Mucosa of descending colon (tissue), 3 donors: ENCODE results near the gene SACS. TPM values are rescaled to one million over a fixed set of nuclear protein-coding genes. Genes with fewer than 3 reads are reported as not detected.

ENCODE experiments used
- ATAC-seq: fragments of 200-7000 bp; cut with Tn5 transposase; one replicate; pipeline ENCODE4 v1.9.1; 2020; ENCODE audit warnings: mild to moderate bottlenecking, moderate library complexity
- DNase-seq, 3 donors: peaks; one replicate each; pipeline ENCODE4 v3.0.0-alpha.2; 2020
- H3K36me3 ChIP-seq: fragments of 200-600 bp; one replicate; pipeline ENCODE4 v1.8.0; 2021; ENCODE audit warnings: low read depth, mild to moderate bottlenecking
- H3K4me1 ChIP-seq: fragments of 200-600 bp; one replicate; pipeline ENCODE4 v1.8.0; 2021; ENCODE audit warnings: low read depth, mild to moderate bottlenecking
- H3K4me3 ChIP-seq: fragments of 200-600 bp; one replicate; pipeline ENCODE4 v1.8.0; 2021; ENCODE audit warnings: mild to moderate bottlenecking
- H3K9me3 ChIP-seq: fragments of 200-600 bp; one replicate; pipeline ENCODE4 v1.8.0; 2021; ENCODE audit warnings: mild to moderate bottlenecking
- intact Hi-C, 2 donors: fragments of 100-400 bp; cut with DNase I in 1 of 2; cut with micrococcal nuclease in 1 of 2; formaldehyde crosslinking; loops; one replicate each; pipeline versions ENCODE4 v1.11.0 to v1.11.1; 2022; cut with DNase I, micrococcal nuclease
- total RNA-seq, 3 donors: library from RNA; stranded (reverse); fragmentation: NEBNext Ultra II Directional in 2 of 3; extraction: Animal tissue kit (Norgen Biotek cat#: 25700) in 2 of 3; gene quantifications; one replicate each; pipeline versions ENCODE4 v1.2.1 to v1.2.4, GENCODE V29; 2021 to 2023
- TF ChIP-seq, protein P1 (sequence below): fragments of 200-600 bp; IDR thresholded peaks from one replicate; pipeline ENCODE4 v1.8.0; 2022; ENCODE audit warnings: antibody characterized with exemption, mild to moderate bottlenecking
- donor health status: DM: no; HTN: no; CAD: no; lungs with moderate emphysema.
- donor health status: DM: no; HTN: no; CAD: no.
- donor health status: DM: no; HTN: yes; CAD: no.

The SACS gene
- total RNA-seq, 3 donors from 2014 or later, result 2.1 to 19.0 (median 3.7) TPM

DNA sequence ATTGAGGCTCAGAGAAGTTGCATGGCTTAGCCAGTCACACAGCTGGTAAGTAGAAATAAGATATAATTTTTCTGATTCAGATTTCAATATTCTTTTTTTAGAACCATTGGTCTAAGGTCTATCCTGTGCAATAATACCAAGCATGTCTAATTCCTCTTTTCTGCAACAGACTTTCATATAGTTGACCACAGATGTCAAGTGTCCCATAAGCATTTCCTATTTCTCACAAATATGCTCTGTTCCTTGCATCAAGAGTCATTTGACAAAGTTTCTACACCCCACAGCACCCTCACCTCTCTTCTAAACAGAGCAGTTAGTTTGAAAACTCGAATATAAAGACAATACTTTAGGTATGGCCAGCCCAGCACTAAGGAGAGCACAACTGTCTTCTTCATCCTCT, 26.8 kb upstream of the SACS start:
- intact Hi-C loops, result no loop called here
- H3K9me3 ChIP-seq, result no peaks in the 10 kb centered on the region
- no peak for ATAC-seq

DNA sequence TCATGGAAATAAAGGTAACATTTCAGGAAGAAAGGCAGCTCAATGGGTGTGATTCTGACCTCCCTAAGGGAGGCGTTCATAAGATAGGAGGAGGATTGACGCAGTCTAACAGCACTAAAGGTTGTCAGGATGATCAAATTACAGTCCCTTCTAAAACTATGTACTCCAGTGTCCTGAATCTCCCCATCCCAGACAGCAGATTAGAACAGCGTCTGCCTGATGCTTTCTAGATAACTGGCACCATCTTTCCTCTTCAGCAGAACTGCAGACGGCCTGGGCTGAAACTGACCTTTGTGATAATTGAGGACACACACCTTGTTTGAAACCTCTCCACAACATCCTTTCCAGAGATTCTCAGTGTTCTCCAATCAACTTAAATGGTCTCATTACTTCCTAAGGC, 25.5 kb upstream of the SACS start:
- Histone ChIP-seq H3K9me3 (no peaks in the 10 kb centered on the region), H3K4me3 (no peak overlapping the region), H3K36me3 (no peaks in the 10 kb centered on the region), H3K4me1 (no peaks in the 10 kb centered on the region)
- intact Hi-C loops, result no loop called here
- no peak for DNase-seq
- no peak for ATAC-seq
- TF ChIP-seq, protein P1, sequence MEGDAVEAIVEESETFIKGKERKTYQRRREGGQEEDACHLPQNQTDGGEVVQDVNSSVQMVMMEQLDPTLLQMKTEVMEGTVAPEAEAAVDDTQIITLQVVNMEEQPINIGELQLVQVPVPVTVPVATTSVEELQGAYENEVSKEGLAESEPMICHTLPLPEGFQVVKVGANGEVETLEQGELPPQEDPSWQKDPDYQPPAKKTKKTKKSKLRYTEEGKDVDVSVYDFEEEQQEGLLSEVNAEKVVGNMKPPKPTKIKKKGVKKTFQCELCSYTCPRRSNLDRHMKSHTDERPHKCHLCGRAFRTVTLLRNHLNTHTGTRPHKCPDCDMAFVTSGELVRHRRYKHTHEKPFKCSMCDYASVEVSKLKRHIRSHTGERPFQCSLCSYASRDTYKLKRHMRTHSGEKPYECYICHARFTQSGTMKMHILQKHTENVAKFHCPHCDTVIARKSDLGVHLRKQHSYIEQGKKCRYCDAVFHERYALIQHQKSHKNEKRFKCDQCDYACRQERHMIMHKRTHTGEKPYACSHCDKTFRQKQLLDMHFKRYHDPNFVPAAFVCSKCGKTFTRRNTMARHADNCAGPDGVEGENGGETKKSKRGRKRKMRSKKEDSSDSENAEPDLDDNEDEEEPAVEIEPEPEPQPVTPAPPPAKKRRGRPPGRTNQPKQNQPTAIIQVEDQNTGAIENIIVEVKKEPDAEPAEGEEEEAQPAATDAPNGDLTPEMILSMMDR, result no peak

More for the DNA sequence above, 26.8 kb upstream of the SACS start:
- Histone ChIP-seq H3K36me3 (no peaks in the 10 kb centered on the region), H3K4me1 (no peaks in the 10 kb centered on the region), H3K4me3 (no peak overlapping the region)
- no peak for DNase-seq
- TF ChIP-seq, protein P1, result no peak

DNA sequence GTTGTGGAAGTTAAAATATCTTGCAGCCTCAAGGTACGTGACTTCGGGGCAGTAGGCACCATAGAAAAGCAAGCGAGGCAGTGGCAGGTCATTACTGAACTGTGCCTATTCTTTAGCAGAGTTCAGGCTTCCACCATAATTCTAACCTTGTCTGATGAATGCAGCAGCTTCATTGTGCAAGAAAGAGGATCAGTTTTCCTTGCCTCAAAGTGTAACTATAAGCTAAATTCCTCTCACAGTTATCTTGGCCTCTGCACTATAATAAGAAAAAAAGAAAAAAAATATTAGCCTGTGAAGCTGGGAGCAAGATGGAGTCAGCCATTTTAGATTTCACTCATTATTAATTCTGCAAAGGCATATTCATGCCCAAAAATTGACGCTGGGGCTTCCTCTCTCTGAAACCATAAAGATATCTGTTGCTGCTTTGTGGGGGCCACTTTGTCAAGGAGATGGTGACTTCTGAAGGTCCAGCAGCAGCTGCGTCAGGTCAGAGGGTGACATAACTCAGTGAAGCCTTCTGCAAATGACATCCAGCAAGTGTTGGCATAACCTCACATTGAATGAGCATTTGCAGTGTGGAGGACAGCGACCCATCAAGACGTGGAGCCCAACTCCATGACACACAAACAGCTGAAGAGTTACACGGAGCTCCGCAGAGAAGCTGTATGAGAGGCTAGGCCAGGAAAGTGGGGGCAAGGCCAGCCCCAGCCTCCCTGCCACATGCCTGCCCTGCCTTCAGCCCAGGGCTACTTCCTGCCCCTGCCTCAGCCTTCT, 23.1 kb upstream of the SACS start:
- no peaks in the 10 kb centered on the region for H3K36me3 ChIP-seq
- intact Hi-C loops, result no loop called here
- H3K9me3 ChIP-seq, result no peaks in the 10 kb centered on the region
- DNase-seq, result no peak
- no peak for ATAC-seq
- TF ChIP-seq, protein P1, result no peak
- H3K4me1 ChIP-seq, result no peaks in the 10 kb centered on the region
- H3K4me3 ChIP-seq, result no peak overlapping the region

DNA sequence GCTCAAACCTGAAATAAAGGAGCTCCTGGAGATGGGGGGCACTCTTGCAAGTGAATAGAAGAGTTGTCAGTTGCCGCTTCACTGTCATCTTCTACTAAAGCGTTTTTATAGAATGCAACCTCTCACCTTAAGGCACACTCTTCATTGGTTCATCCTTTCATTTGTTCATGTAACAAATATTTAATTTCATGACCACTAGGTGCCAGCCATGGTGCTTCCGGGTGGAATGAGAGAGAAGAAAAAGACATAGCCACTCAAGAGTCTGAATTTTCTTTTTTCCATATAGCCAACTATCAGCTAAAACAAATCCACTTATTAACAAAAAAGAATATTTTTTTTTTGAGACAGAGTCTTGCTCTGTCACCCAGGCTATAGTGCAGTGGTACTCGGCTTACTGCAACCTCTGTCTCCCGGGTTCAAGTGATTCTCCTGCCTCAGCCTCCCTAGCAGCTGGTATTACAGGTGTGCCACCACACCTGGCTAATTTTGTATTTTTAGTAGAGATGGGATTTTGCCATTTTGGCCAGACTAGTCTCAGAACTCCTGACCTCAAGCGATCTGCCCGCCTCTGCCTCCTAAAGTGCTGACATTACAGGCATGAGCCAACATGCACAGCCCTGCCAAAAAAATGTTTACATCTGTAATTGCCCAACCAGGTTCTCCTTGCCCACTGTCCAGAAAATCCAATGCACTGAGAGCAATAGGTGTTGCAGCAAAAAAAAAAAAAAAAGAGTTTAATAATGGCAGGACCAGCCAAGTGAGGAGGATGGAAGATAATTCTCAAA, 22.1 kb upstream of the SACS start:
- TF ChIP-seq, protein P1, result no peak
- no peaks in the 10 kb centered on the region for H3K4me1 ChIP-seq
- ATAC-seq (no peak), DNase-seq (no peak)
- no peaks in the 10 kb centered on the region for H3K36me3 ChIP-seq
- H3K4me3 ChIP-seq, result no peak overlapping the region
- H3K9me3 ChIP-seq, result no peaks in the 10 kb centered on the region
- intact Hi-C loops, result no loop called here

DNA sequence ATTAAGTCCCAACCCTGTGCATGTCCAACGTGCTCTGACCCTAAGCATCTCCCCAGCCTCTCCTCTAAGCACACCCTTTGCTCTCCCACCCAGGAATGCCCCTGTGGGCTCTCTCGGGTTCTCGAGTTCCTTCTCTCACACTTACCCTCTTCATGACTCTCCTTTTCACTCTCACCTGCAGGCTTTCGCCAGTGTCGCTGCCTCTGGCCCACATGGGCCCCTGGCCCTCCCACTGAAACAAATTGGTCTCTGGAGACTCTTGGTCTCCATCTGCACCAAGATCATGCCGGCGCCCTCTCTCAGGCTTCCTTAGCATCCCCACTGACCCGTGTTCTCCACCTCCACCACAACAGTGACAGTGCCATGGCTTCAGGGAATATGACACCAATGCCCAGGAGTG, 19.6 kb upstream of the SACS start:
- DNase-seq (no peak), ATAC-seq (no peak)
- TF ChIP-seq, protein P1, result no peak
- Histone ChIP-seq H3K4me3 (no peak overlapping the region), H3K4me1 (no peaks in the 10 kb centered on the region), H3K36me3 (no peaks in the 10 kb centered on the region), H3K9me3 (no peaks in the 10 kb centered on the region)
- intact Hi-C loops, result no loop called here
